HEK293T (cell line): ENCODE results near the gene WNT6.

Source experiments
- BHLHE40 ChIP-seq: fragments of 450-650 bp; IDR thresholded peaks from 2 replicates; pipeline ENCODE4 v1.6.1; 2016; ENCODE audit warnings: mild to moderate bottlenecking, moderate library complexity, borderline replicate concordance
- NFRKB ChIP-seq: fragments of 450-650 bp; IDR thresholded peaks from 2 replicates; pipeline ENCODE4 v1.6.1; 2016; ENCODE audit warnings: mild to moderate bottlenecking, moderate library complexity
- PKNOX1 ChIP-seq: fragments of 450-650 bp; IDR thresholded peaks from 2 replicates; pipeline ENCODE4 v1.6.1; 2016

DNA sequence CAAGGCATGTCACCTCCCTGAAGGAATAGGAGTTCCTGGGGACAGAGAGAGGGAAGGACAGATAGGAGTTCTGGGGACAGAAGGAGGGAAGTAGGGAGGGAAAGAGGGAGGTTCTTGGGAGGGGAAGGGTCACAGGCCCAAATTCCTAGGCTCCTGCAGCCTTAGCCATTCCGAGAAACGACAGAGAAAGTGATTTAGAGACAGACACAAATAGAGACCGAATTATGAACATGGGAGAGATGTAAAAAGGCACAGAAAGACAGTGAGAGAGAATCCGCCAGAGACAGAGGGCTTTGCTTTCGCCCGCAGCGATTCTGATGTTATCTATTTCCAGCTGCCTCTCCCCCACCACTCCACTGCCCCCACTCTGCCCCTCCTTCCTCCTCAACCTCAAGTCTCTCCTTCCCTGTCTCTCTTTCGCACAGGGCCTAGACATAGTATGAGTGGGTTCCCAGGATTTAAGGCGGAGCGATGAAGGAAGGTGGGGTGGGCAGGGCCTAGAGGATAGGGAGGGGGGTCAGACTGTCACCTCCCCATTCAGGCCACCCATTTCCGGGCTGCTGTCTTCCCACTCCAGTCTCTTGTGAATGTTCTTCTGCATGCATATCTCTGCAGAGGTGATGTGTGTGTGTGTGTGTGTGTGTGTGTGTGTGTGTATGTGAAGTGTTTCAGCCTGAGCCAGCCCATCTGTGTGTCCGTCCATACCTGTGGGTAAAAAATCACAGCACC lies 3.3 kb upstream of the WNT6 start:
- TF ChIP-seq NFRKB = no peak
- no peak for TF ChIP-seq BHLHE40
- TF ChIP-seq PKNOX1 = no peak
